ENCODE results near the gene PPIL4.
A peak's percentile ranks its signal among the peaks of the same experiment; 100 is the strongest.

Gene PPIL4

GRCh38 chr6:149480502-149481280 is 65.2 kb downstream of the PPIL4 start:
- peak overlapping the region; percentile 89 for H3K4me3 ChIP-seq (ENCODE audit: low read length)
- H3K9me2 ChIP-seq (replicated peaks; ENCODE audit: control insufficient read depth, low read length), result no peaks in the 10 kb centered on the region
- H4K20me1 ChIP-seq (ENCODE audit: control insufficient read depth, insufficient read depth, low read depth, low read length), result no peaks in the 10 kb centered on the region
- no peak for TF ChIP-seq CTCF (IDR thresholded peaks at IDR 0.05; ENCODE audit: low read depth, low read length, poor library complexity, severe bottlenecking)
- no peak for TF ChIP-seq EZH2phosphoT487 (IDR thresholded peaks at IDR 0.05; ENCODE audit: borderline replicate concordance, low read length)
- H3K9me3 ChIP-seq (ENCODE audit: control insufficient read depth, insufficient read depth, low read length), result no peaks in the 10 kb centered on the region
- peak overlapping the region; percentile 99 for H3K4me2 ChIP-seq (ENCODE audit: low read length)
- H3K27me3 ChIP-seq (ENCODE audit: control insufficient read depth, low read length), result no peaks in the 10 kb centered on the region
- H3K36me3 ChIP-seq (ENCODE audit: control insufficient read depth, low read length), result peaks cover 39% of the 10 kb centered on the region
- peak overlapping the region; percentile 100 for H3K27ac ChIP-seq (ENCODE audit: low read depth, low read length)
- H3K4me1 ChIP-seq (ENCODE audit: control insufficient read depth, low read length), result peaks cover 97% of the 10 kb centered on the region
- peaks cover 38% of the 10 kb centered on the region for H3F3A ChIP-seq (ENCODE audit: control insufficient read depth, insufficient read depth)
- H3K79me2 ChIP-seq (ENCODE audit: control insufficient read depth, low read length), result peaks cover 75% of the 10 kb centered on the region

- no peaks in the 10 kb centered on the region for H3K9me3 ChIP-seq (ENCODE audit: control insufficient read depth, insufficient read depth, low read length)
- H3K27me3 ChIP-seq (ENCODE audit: control insufficient read depth, low read length), result no peaks in the 10 kb centered on the region
- H3K27ac ChIP-seq (ENCODE audit: low read depth, low read length), result peak overlapping the region; percentile 100
- peak overlapping the region; percentile 89 for H3K4me3 ChIP-seq (ENCODE audit: low read length)
- H3K79me2 ChIP-seq (ENCODE audit: control insufficient read depth, low read length), result peaks cover 77% of the 10 kb centered on the region
- H4K20me1 ChIP-seq (ENCODE audit: control insufficient read depth, insufficient read depth, low read depth, low read length), result no peaks in the 10 kb centered on the region
- peaks cover 98% of the 10 kb centered on the region for H3K4me1 ChIP-seq (ENCODE audit: control insufficient read depth, low read length)
- peaks cover 45% of the 10 kb centered on the region for H3K36me3 ChIP-seq (ENCODE audit: control insufficient read depth, low read length)
- TF ChIP-seq CTCF (IDR thresholded peaks at IDR 0.05; ENCODE audit: low read depth, low read length, poor library complexity, severe bottlenecking), result no peak
- no peak for TF ChIP-seq EZH2phosphoT487 (IDR thresholded peaks at IDR 0.05; ENCODE audit: borderline replicate concordance, low read length)
- peak overlapping the region; percentile 99 for H3K4me2 ChIP-seq (ENCODE audit: low read length)
- H3K9me2 ChIP-seq (replicated peaks; ENCODE audit: control insufficient read depth, low read length), result no peaks in the 10 kb centered on the region
- peaks cover 32% of the 10 kb centered on the region for H3F3A ChIP-seq (ENCODE audit: control insufficient read depth, insufficient read depth)
These were observed 67.1 kb downstream of the PPIL4 start for GRCh38 chr6:149478631-149479314.

GRCh38 chr6:149477544-149477943 is 68.3 kb downstream of the PPIL4 start:
- H3K79me2 ChIP-seq (ENCODE audit: control insufficient read depth, low read length), result peaks cover 88% of the 10 kb centered on the region
- H3K27me3 ChIP-seq (ENCODE audit: control insufficient read depth, low read length), result no peaks in the 10 kb centered on the region
- peaks cover 50% of the 10 kb centered on the region for H3K36me3 ChIP-seq (ENCODE audit: control insufficient read depth, low read length)
- peaks cover 99% of the 10 kb centered on the region for H3K4me1 ChIP-seq (ENCODE audit: control insufficient read depth, low read length)
- no peaks in the 10 kb centered on the region for H3K9me2 ChIP-seq (replicated peaks; ENCODE audit: control insufficient read depth, low read length)
- H3K9me3 ChIP-seq (ENCODE audit: control insufficient read depth, insufficient read depth, low read length), result no peaks in the 10 kb centered on the region
- no peak for TF ChIP-seq CTCF (IDR thresholded peaks at IDR 0.05; ENCODE audit: low read depth, low read length, poor library complexity, severe bottlenecking)
- no peak for TF ChIP-seq EZH2phosphoT487 (IDR thresholded peaks at IDR 0.05; ENCODE audit: borderline replicate concordance, low read length)
- H3F3A ChIP-seq (ENCODE audit: control insufficient read depth, insufficient read depth), result peaks cover 22% of the 10 kb centered on the region
- H3K4me3 ChIP-seq (ENCODE audit: low read length), result peak overlapping the region; percentile 45
- no peaks in the 10 kb centered on the region for H4K20me1 ChIP-seq (ENCODE audit: control insufficient read depth, insufficient read depth, low read depth, low read length)
- peak overlapping the region; percentile 99 for H3K4me2 ChIP-seq (ENCODE audit: low read length)
- H3K27ac ChIP-seq (ENCODE audit: low read depth, low read length), result peak overlapping the region; percentile 55
